IPS DF 6.9 (cell line): ENCODE results near the gene CDK5.
A peak's percentile ranks its signal among the peaks of the same experiment; 100 is the strongest.

ENCODE experiments used
- DNase-seq: peaks from one replicate; pipeline ENCODE4 v3.0.0-alpha.2; 2013; ENCODE audit warnings: low read depth, low spot score
- H3K27ac ChIP-seq: one replicate; pipeline ENCODE4 v1.5.1; 2013; ENCODE audit warnings: low read length, control low read depth
- H3K27me3 ChIP-seq: 2 replicates; pipeline ENCODE4 v1.6.1; 2013; ENCODE audit warnings: mild to moderate bottlenecking, low read length; ENCODE audit not compliant: control insufficient read depth, insufficient read depth
- H3K36me3 ChIP-seq: 2 replicates; pipeline ENCODE4 v1.6.1; 2013; ENCODE audit warnings: low read length; ENCODE audit not compliant: control insufficient read depth, insufficient read depth
- H3K4me1 ChIP-seq: 2 replicates; pipeline ENCODE4 v1.6.1; 2013; ENCODE audit warnings: low read length; ENCODE audit not compliant: control insufficient read depth, insufficient read depth
- H3K4me3 ChIP-seq: 2 replicates; pipeline ENCODE4 v1.5.1; 2013; ENCODE audit warnings: mild to moderate bottlenecking, low read length
- H3K9me3 ChIP-seq: 2 replicates; pipeline ENCODE4 v1.6.1; 2013; ENCODE audit warnings: low read length, inconsistent platforms; ENCODE audit not compliant: control insufficient read depth, insufficient read depth
- WGBS: extraction: QIAGEN DNeasy Blood & Tissue Kit; methylation state at CpG from one replicate; pipeline ENCODE4 v1.1.7; 2013; ENCODE audit warnings: mixed read lengths, missing lambda C conversion rate; ENCODE audit not compliant: insufficient read length, insufficient coverage; 5-methylcytosine and 5-hydroxymethylcytosine counted together

Gene CDK5

DNA sequence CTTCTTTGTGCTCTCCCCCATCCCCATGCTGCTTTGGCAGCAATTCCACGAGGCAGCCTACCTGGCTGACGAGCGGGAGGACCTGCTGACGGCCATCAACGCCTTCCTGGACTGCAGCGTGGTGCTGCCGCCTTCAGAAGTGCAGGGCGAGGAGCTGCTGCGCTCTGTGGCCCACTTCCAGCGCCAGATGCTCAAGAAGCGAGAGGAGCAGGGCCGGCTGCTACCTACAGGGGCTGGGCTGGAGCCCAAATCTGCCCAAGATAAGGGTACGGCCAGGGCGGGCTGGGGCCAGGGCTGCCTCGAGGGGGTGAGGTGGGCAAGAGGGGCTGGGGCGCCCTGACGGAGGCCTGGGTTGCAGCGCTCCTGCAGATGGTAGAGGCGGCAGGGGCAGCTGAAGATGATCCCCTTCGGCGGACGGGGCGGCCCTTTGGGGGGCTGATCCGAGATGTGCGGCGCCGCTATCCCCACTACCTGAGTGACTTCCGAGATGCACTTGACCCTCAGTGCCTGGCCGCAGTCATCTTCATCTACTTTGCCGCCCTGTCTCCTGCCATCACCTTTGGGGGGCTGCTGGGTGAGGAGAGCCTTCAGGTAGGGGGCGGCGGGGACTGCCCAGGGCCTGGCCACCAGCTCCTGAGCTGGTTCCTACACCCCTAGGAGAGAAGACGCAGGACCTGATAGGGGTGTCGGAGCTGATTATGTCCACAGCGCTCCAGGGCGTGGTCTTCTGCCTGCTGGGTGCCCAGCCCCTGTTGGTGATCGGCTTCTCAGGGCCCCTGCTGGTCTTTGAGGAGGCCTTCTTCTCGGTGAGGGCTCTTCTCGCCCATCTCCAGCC, 13.6 kb upstream of the CDK5 start:
- H3K27ac ChIP-seq, result no peak overlapping the region
- no peaks in the 10 kb centered on the region for H3K9me3 ChIP-seq
- DNase-seq, result no peak
- peaks cover 51% of the 10 kb centered on the region for H3K36me3 ChIP-seq
- H3K4me3 ChIP-seq, result no peak overlapping the region
- no peaks in the 10 kb centered on the region for H3K27me3 ChIP-seq
- no CpG with 5 or more reads among the region's 39 CpGs for WGBS
- H3K4me1 ChIP-seq, result 0 out of 2 replicates have a peak, but pooled peaks cover 5% of the 10 kb centered on the region

DNA sequence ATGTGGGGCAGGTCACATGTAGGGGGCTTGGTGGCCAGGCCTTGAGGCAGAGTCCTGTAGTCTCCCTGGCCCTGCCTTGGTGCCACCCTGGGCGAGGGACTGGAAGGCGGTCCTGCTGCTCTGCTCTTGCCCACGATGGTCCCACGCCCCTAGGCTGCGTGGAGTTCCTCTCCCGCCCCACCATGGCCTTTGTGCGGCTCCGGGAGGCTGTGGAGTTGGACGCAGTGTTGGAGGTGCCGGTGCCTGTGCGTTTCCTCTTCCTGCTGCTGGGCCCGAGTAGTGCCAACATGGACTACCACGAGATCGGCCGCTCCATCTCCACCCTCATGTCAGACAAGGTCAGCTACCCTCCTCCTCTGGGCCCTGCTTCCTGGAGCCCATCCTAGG, 12.9 kb upstream of the CDK5 start:
- peaks cover 46% of the 10 kb centered on the region for H3K36me3 ChIP-seq
- H3K9me3 ChIP-seq, result no peaks in the 10 kb centered on the region
- H3K27ac ChIP-seq, result no peak overlapping the region
- no peak overlapping the region for H3K4me3 ChIP-seq
- WGBS, result no CpG with 5 or more reads among the region's 15 CpGs
- no peak for DNase-seq
- 0 out of 2 replicates have a peak, but pooled peaks cover 5% of the 10 kb centered on the region for H3K4me1 ChIP-seq
- no peaks in the 10 kb centered on the region for H3K27me3 ChIP-seq

GRCh38 chr7:151069841-151070573, 12.3 kb upstream of the CDK5 start:
- 0 out of 2 replicates have a peak, but pooled peaks cover 5% of the 10 kb centered on the region for H3K4me1 ChIP-seq
- no CpG with 5 or more reads among the region's 17 CpGs for WGBS
- peaks cover 47% of the 10 kb centered on the region for H3K36me3 ChIP-seq
- H3K9me3 ChIP-seq, result no peaks in the 10 kb centered on the region
- DNase-seq, result no peak
- H3K27me3 ChIP-seq, result no peaks in the 10 kb centered on the region
- no peak overlapping the region for H3K4me3 ChIP-seq
- no peak overlapping the region for H3K27ac ChIP-seq

- no peak for DNase-seq
- no peak overlapping the region for H3K4me3 ChIP-seq
- H3K9me3 ChIP-seq, result no peaks in the 10 kb centered on the region
- 0 out of 2 replicates have a peak, but pooled peaks cover 5% of the 10 kb centered on the region for H3K4me1 ChIP-seq
- no peaks in the 10 kb centered on the region for H3K27me3 ChIP-seq
- peaks cover 41% of the 10 kb centered on the region for H3K36me3 ChIP-seq
- WGBS, result no CpG with 5 or more reads among the region's 12 CpGs
- H3K27ac ChIP-seq, result no peak overlapping the region
These were observed 10.5 kb upstream of the CDK5 start for GRCh38 chr7:151068069-151068773.

- Histone ChIP-seq H3K9me3 (no peaks in the 10 kb centered on the region), H3K4me1 (peaks cover 8% of the 10 kb centered on the region; the same call in 1 of the 2 replicates), H3K27ac (no peak overlapping the region), H3K27me3 (no peaks in the 10 kb centered on the region), H3K36me3 (peaks cover 36% of the 10 kb centered on the region), H3K4me3 (no peak overlapping the region)
- WGBS, result no CpG with 5 or more reads among the region's 39 CpGs
- no peak for DNase-seq
These were observed 8.7 kb upstream of the CDK5 start for GRCh38 chr7:151066273-151066974.

GRCh38 chr7:151065516-151065915, 7.8 kb upstream of the CDK5 start:
- no peak for DNase-seq
- no peak overlapping the region for H3K27ac ChIP-seq
- peaks cover 17% of the 10 kb centered on the region for H3K4me1 ChIP-seq
- H3K9me3 ChIP-seq, result no peaks in the 10 kb centered on the region
- no peak overlapping the region for H3K4me3 ChIP-seq
- no peaks in the 10 kb centered on the region for H3K27me3 ChIP-seq
- no CpG with 5 or more reads among the region's 14 CpGs for WGBS
- H3K36me3 ChIP-seq, result peaks cover 28% of the 10 kb centered on the region

DNA sequence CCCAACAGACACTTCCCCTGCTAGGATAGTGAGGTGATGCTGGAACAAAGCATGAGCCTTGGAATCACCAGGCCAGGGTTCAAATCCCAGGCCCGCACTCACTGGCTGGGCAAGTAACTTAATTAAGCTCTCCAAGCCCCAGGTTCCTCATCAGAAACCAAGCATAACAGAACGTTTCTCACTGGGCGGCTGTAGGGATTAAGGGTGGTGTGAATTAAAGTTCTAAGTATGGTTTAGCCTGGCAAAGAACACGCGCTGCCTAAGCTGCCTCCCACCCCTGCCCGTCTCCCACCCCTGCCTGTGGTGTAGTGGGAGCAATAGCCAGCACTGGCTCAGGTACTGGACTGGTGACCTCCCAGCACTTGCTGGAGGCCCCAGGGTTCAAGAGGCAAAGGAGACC, 7.3 kb upstream of the CDK5 start:
- Histone ChIP-seq H3K27ac (no peak overlapping the region), H3K4me3 (no peak overlapping the region), H3K27me3 (no peaks in the 10 kb centered on the region), H3K36me3 (peaks cover 22% of the 10 kb centered on the region), H3K9me3 (no peaks in the 10 kb centered on the region), H3K4me1 (peaks cover 18% of the 10 kb centered on the region)
- no peak for DNase-seq
- WGBS, result no CpG with 5 or more reads among the region's 6 CpGs

GRCh38 chr7:151064454-151064853, 6.8 kb upstream of the CDK5 start:
- Histone ChIP-seq H3K27me3 (no peaks in the 10 kb centered on the region), H3K4me3 (no peak overlapping the region), H3K9me3 (no peaks in the 10 kb centered on the region), H3K36me3 (peaks cover 19% of the 10 kb centered on the region; the same call in 1 of the 2 replicates), H3K4me1 (peaks cover 18% of the 10 kb centered on the region), H3K27ac (no peak overlapping the region)
- DNase-seq, result no peak
- no CpG with 5 or more reads among the region's 18 CpGs for WGBS

DNA sequence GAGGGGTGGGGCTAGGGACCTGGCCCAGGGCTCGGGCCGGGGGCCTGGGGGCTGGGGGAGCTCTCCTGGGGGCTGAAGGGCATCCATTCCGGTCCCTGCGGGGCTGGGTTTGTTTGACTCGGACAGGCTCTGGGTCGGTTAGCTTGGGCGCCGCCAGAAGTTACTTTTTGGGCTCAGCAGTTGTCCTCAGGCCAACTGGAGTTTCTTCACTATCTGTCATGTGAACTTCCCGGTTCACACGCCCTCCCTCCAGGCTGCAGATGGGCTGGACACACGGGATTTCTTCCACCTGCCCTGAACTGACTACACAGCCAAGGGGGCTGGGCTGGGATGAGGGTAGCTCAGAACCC, 5.5 kb upstream of the CDK5 start:
- Histone ChIP-seq H3K27ac (no peak overlapping the region), H3K4me1 (peaks cover 18% of the 10 kb centered on the region), H3K4me3 (peak overlapping the region; percentile 23; the same call in 1 of the 2 replicates), H3K36me3 (peaks cover 16% of the 10 kb centered on the region; the same call in 1 of the 2 replicates), H3K9me3 (no peaks in the 10 kb centered on the region), H3K27me3 (no peaks in the 10 kb centered on the region)
- no peak for DNase-seq
- WGBS, result no CpG with 5 or more reads among the region's 11 CpGs
